Kasumi-1 (cell line): Measurements from ENCODE around the gene CIAO1.
"Not testable (repeated sequence)": the region's sequence is repeated elsewhere in the genome, so short reads cannot be mapped to it uniquely, and the experiment has no call there.

ENCODE experiments used
- DNase-seq, 2 experiments: peaks; one replicate each; lab custom pipeline; 2025; lab: John Stamatoyannopoulos, UW

CIAO1 gene

DNA sequence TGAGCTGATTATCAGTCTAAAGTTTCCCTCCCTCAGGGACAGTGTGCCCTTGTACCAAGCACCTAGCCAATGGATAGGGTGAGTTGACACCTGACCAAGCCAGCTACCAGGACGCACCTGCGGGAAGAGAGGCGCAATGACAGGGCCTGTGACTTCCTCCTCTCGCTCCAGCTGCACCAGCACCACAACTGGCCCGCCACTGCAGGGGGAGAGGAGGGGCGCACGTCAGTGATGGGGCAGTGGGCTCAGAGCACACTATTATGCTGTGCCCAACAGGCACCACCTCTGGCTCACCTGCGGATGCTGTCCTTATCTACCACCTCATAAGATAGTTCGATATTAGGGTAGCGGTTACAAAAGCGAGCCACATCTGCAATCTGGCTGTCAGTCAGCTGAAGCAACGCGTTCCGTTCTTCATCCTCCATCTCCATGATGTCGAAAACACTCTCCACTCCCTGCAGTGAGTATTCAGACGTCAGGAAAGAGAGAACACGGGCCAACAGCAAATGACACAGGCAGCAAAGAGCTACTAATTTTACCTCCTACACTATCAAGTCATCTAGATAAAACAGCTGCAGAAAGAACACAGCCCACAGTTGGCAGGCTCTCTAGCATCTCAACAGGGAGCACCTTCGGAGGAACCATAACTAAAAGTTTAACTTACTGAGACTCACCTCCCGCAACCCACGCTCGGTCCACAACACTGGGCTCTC is 10.9 kb downstream of the CIAO1 start:
- DNase-seq = no peak

DNA sequence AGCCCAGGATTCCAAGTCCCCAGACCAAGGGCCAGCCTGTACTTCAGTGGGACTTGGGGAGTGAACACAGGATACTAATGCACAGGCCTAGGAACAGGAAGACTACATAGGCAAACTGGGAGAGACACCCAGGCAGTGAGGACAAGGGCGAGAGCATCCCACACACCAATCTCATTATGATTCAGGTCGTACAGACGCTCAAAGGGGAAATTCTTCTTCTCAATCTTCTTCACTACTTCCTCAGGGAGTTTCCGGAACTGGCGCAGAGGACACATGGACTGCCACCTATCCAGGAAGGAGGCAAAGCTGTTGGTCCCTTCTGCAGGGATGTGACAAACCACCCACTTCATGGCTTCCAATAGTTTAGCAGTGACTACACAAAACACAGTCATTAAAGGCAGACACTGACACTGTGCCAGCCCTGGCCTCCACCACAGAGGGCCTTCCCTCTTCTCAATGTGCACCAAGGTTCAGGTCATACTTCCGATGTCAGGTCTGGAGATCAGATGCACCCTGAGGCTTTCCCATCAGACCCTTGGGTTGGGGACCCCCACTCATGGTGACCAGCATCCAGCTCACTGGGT is 21.3 kb downstream of the CIAO1 start:
- no peak for DNase-seq

DNA sequence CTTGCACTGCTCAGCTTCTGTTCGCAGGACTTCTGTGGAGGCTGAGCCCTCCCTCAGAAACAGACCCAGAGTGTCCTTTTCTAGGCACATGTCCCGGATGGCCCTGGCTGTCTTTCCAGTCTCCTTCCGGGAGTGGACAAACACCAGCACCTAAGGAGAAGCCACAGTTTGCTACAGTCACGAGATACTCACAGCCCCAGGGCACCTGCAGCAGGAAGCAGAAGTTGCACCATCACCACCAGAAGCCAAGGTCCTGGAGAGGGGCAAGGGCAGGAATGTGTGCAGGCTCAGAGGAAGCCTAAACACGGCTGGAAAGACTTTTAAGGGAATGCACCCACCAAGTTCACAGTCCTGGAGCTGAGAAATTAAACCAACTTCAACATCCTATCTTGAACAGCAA is 25.7 kb downstream of the CIAO1 start:
- DNase-seq = no peak

DNA sequence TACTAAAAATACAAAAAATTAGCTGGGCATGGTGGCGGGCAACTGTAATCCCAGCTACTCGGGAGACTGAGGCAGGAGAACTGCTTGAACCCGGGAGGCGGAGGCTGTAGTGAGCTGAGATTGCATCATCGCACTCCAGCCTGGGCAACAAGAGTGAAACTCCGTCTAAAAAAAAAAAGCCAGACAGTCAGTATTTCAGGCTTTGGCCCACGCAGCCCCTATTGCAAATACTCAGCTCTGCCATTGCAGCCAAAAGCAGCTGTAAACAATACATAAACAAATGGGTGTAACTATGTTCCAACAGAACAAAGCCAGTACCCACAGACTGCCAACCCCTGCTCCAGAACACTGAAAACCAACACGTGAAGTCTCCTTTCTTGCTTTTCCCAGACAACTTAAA is 28.2 kb downstream of the CIAO1 start:
- not testable (repeated sequence) for DNase-seq

DNA sequence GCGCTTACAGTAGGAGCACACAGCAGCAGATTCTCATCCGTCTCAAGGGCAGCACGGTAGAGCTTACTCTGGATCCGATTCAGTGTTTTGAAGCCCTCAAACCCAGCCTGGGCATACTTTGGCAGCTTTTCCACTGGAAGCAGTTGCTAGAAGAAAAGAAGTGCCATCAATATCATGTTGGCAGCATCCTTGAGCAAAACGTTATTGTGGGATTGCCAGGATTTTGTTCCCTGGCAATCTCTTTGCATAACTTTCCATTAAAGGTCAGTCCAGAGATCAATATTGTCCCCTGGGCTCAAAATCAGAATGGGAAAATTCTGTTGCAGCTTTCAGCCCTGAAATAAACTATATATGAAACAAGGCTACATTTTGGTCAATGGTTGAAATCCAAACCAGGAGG is 30.9 kb downstream of the CIAO1 start:
- no peak for DNase-seq

DNA sequence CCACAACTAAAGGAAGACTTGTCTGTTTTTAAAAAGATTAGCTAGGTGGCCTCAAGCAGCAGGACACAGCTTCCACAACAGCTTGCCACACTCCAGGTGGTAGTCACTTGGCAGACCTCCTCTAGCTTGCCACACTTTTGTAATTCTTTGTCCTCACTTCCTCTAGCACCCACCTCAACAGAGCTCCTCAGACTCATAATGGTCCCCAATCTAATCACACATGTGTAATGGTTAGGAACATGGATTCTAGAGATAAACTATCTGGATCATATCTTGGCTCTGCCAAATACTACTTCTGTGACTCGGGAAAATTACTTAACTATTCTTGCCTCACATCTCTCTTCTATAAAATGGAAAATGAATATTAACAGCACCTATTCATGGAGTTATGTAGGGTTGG is 35.8 kb downstream of the CIAO1 start:
- DNase-seq = no peak

DNA sequence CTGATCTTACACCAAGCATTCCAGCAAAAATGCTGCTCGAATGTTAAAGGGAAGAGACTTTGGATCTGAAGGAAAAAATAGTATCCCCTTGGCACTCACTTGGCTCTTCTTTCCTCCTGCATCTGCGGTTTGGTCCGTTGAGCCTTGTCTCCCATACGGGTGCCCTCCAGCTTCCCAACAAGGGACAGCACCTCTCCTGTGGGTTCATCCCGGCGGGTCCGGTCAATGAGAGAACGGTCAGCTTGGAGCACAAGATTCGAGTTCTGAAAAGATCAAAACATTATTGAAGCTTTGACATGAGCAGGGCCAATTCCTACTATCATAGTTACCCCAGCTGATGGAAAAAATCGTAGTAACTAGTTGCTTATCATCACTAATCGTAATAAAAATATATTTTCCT is 38.6 kb downstream of the CIAO1 start:
- no peak for DNase-seq

DNA sequence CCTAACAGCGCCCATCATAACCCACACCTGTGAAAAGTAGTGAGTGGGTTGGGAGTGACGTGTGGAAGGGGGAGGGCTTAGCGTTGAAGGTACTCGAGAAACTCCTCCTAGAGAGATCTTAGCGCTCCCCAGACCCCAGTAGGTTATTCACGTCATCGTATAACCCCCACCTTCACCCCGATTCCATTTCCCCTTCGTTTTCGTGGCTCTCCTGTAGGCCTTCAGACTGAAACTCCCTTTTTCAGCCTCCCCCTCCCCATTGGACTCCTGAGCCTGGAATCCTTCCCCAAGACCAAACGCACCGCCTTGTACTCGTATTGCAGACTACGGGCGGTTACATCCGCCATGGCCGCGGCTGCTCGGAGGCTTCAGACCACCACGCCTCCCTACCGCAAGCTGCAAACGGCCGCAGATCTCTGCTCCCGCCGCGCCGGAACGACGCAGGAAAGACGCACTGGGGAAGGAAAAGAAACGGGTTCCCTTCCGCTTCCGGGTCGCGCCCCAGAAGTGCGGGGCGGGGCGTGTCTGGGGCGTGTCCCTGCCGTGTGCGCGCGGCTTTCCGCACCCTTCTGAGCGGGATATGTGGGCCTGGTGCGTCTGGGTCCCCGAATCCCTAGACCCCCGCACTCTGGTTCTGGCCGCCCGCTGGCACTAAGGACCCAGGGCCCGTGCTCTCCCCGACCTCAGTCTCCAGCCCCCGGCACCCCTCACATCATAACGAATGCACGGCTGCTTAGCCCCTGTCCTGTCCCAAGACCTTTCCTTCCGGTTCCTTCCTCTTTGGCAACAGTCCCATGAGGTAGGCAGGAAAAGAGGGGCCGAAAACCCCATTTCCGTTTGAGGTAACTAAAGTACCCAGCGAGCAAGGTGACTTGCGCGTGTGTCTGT is 39.3 kb downstream of the CIAO1 start, which contains the start of gene SNRNP200:
Gene SNRNP200 (minus strand): TSS at position 456 of the 888 bp plus-strand sequence. CDS start 109 bp downstream, at position 347.
- peak; percentile 92 to 93 for DNase-seq

DNA sequence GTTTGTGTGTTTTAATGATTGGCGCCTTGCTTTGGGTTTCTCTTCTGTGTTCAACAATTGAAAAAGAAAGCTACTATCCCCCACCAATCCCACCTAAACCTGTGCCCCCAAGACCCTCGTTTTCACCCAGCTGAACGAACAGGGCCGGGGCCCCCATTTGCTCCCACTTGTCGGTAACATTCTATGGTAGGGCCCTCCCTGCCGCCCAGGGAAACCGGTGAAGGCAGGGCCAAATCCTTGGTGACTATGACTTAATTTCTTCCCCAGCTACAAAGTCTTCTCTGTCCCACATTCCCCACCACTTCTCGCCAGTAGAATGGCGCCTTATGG is 39.9 kb downstream of the CIAO1 start:
- DNase-seq = no peak

DNA sequence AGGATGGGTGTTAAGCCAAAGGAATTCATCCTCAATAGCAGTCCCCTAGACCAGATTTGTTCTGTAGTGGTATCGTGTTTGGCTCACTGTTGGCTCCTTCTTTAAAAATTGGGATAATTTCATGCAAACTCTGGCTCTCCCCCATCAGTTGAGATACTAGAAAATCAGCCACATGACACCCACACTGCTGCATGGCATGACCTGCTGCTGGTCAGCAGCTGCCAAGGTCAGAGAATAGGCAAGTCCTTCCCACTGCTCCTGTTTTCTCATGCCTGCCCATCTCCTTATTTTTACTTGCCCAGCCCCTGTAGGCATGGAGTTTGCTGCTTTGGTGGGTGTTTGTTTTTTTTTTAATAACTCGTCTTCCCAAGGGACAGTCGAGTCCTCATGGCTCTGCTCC is 40.3 kb downstream of the CIAO1 start:
- no peak for DNase-seq

DNA sequence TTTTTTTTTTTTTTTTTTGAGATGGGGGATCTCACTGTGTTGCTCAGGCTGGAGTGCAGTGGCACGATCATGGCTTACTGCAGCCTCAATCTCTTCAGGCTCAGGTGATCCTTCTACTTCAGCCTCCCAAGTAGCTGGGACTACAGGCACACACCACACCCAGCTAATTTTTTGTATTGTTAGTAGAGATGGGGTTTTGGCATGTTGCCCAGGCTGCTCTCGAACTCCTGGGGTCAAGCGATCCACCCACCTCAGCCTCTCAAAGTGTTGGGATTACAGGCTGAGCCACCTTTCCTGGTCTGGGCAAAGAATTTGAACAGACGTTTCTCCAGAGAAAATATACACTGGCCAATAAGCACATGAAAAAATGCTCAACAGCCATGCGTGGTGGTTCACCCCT is 42.2 kb downstream of the CIAO1 start:
- no peak for DNase-seq

DNA sequence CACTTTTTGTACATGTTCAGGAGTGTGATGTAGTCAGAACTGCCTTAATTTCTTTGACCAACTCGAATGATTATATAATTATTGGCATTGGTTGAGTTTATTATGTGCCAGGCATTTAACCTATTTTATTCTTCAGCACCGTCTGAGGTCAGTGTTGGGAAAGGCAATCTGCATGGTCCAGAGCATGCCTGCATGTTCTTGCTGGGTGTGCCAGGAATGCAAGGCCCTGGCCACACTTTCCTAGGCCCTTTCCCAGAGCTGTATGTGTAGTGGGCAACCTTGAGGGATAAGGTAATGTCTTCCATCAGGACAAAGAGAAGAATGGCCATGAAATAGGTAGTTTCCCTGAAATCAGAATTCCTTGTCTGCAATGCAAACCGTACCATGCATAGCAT is 49.0 kb downstream of the CIAO1 start:
- DNase-seq = no peak

DNA sequence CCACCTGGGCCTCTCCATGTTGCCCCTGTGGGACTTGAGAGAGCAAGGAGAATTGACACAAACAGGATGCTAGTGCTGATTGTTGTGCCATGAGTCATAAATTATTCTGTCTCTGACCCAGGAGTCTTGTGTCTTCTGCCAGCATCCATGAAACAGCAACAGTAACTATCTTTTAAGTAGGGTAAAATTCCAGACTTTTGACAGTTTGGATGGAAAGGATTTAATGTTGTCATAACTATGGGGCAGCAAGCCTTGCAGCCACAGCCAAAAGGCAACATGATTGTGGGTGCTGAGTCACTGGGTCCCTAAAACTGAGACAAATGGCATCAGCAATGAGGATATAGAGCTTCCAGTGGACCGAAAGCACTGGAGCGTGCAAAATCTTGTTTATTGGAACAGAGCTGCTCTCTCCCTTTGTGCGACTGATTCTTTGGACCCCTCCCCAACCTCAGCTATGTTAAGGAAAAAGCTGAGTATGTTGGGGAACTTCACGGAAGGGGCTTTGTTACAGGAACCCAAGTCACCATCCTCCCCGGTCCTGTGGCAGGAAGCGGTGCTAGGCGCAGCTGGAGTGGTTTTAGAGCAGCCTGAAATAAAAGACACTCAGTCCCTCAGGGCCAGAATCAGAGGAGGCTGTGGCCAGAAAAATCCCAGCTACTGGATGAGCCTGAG is 49.5 kb downstream of the CIAO1 start:
- peak; percentile 36 to 61 for DNase-seq

DNA sequence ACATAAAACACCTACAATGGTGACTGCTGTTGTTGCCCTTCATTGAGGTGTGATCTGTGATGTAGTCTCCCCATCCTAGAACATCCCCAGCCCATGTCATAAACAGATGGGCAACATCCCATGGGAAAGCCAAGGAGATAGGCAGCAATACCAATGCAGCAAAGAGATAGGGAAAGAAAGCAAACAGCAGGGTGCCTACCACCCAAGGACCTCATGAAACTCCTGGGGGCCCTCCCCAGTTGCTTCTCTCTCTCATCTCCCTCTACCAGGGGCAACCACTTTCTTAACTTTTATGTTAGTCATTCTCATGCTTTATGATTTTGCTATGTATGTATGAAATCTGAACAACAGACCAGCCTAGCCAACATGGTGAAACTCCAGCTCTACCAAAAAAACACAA is 51.0 kb downstream of the CIAO1 start:
- DNase-seq = no peak

DNA sequence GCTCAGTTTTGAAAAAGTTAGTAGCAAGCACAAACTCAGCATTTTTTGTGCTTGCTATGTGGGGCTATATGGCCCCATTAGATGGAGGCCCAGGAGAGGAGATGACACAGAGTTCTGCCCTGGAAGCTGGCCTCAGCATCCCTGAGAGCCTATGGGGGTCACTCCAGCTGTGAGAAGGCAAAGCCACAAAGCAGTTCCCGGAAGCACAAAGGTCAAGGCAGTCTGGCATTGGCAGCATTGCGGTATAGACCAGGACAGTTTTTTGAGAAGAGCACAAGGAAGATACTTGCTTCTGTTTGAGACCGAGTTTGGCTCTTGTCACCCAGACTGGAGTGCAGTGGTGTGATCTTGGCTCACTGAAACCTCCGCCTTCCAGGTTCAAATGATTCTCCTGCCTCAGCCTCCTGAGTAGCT is 51.6 kb downstream of the CIAO1 start:
- DNase-seq = no peak

DNA sequence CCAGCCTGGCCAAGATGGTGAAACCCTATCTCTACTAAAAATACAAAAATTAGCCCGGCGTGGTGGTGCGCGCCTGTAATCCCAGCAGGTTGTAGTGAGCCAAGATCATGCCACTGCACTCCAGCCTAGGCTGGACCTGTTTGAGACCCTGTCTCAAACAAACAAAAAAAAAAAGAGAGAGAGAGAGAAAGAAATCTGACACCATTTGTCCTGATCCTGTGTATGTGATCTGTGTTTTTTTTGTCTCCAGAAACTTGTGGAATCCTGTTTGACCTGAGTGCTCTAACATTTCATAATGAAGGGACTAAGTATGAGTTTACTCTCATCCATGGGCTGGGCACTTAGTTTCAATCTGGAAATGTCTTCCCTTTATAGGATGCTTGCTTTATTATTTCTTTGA is 52.7 kb downstream of the CIAO1 start:
- DNase-seq = no peak

DNA sequence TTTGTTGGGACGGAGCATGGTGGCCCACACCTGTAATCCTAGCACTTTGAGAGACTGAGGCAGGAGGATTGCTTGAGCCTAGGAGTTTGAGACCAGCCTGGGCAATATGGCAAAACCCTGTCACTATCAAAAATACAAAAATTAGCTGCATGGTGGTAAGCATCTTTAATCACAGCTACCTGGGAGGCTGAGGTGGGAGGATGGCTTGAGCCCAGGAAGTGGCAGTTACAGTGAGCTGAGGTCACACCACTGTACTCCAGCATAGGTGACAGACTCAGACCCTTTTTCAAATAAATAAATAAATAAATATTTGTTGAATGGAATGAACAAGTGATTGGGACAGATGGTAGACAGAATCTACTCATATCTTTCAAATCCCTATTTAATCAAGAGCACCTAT is 53.4 kb downstream of the CIAO1 start:
- no peak for DNase-seq

DNA sequence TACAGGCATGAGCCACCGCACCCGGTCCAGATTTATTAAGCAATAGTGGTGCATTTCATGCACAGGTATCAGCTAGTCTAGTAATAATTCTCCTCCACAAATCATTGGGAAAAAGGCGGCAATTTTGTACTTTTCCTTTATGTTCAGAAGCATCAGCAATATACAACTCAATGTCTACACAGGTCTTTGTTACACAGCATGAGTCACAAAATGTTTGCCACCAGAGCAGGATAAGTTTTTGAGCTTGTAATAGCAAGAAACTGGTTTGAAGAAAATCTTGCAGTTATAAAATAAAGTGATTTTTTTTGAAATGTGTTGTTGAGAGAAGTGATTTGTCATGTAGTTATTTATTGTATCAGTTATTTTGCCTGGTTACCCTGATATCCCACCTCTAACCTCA is 54.3 kb downstream of the CIAO1 start:
- DNase-seq = no peak

DNA sequence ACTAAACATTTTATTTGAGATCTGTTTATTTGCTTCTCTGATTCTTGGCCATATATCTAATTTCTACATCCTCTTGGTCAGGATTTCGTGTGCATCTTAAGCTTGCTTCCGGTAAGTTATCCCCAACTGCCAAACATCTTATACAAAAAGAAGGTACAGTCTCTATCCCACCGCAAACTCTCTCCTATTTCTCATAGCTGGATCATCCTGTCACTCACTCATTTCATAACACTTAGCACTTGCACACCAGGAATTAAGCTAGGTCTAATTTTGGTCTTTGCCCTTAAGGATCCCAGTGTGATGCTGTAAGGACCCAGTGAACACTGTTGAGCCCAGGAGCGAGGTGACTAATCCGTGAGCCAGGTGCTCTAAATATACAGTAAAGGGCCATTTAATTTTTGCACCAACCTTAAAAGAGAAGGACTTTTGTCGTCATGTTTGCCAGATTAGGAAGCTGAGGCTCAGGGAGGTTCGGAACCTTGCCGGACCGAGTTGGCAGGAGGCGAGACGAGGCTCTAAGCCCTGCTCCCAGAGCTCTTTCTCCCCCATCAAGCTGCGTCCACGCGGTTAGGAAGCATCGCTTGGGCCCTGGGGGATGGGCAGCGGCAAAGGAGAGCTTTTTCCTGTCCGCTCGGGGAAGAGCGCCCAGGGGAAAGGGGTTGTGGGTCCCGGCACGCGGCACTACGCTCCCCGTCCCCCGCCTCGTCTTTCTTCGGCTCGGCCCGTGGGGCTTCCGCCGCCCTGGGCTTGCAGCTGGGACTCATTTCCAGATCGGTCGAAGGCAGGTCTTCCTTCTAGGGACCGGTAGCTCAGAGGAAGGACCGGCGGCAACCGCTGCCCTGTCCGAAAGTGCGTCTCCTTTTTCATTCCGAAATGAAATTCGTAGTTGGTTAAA is 55.0 kb downstream of the CIAO1 start:
- peak; percentile 23 to 69 for DNase-seq
